B cell (primary cell): ENCODE data around the gene PML.

Experiments used
- CTCF ChIP-seq: fragments of 200-600 bp; IDR thresholded peaks from one replicate; pipeline ENCODE4 v1.8.0; 2022; ENCODE audit warnings: antibody characterized with exemption, mild to moderate bottlenecking
- EZH2 ChIP-seq: IDR thresholded peaks from 2 replicates; pipeline ENCODE4 v1.6.1; 2012; ENCODE audit warnings: borderline replicate concordance, low read depth, mild to moderate bottlenecking, moderate library complexity, low read length; ENCODE audit not compliant: insufficient read depth, poor library complexity, severe bottlenecking

DNA sequence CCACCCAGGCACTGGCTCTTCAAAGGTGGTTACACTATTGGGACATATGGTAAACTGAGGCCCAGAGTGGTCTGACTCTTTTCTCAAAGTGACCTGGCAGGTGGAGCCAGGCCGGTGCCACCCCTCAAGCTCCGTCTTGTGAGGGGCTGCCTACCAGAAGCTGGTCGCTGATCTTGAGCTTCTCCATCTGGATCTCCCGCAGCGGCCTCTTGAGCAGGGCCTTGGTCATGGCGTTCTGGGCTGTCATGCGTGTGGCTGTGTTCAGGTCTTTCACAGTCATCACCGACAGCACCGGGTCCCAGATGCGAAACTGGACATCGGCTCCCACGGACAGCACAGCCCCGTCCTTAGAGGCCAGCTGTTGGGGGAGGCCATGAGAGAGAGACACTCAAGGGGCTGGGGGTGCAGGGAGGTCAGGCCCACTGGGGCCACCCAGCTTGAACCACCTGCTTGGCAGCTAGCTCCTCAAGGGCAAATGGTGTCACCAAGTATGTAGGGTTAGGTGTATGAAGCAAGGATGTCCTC is 6.0 kb upstream of the PML start:
- no peak for TF ChIP-seq CTCF
- TF ChIP-seq EZH2: no peak
